Brain microvascular endothelial cell (primary cell): ENCODE measurements around the gene ULK2.

Source experiments
- DNase-seq: peaks from one replicate; pipeline ENCODE4 v3.0.0-alpha.2; 2020
- H3K27ac ChIP-seq: fragments of 250-450 bp; sonication (Bioruptor Pico); 2 replicates; pipeline ENCODE4 v1.5.1; 2020; ENCODE audit warnings: mild to moderate bottlenecking, moderate library complexity
- H3K27me3 ChIP-seq: fragments of 250-450 bp; sonication (Bioruptor Pico); replicated peaks from 2 replicates; pipeline ENCODE4 v1.5.1; 2020; ENCODE audit warnings: mild to moderate bottlenecking
- H3K36me3 ChIP-seq: fragments of 250-450 bp; sonication (Bioruptor Pico); replicated peaks from 2 replicates; pipeline ENCODE4 v1.5.1; 2020; ENCODE audit warnings: mild to moderate bottlenecking
- H3K4me3 ChIP-seq: 2 replicates; pipeline ENCODE4 v1.5.1; 2011; ENCODE audit warnings: low read depth, mild to moderate bottlenecking, control low read depth, low read length, moderate library complexity
- CTCF ChIP-seq: IDR thresholded peaks from 2 replicates; pipeline ENCODE4 v1.5.1; 2011; ENCODE audit warnings: low read depth, mild to moderate bottlenecking, moderate library complexity, low read length, control low read depth, inconsistent platforms; ENCODE audit errors: missing control alignments
- in situ Hi-C: cut with HindIII; loops from 2 replicates; pipeline ENCODE4 v1.10.0; 2017; ENCODE audit warnings: low sequenced_read_pairs, low pct_ligation_motif_present

Gene ULK2

GRCh38 chr17:19741832-19742457 lies 125.8 kb downstream of the ULK2 start:
- no peak for DNase-seq
- Histone ChIP-seq H3K27ac (no peak overlapping the region), H3K36me3 (no peaks in the 10 kb centered on the region), H3K4me3 (no peak overlapping the region), H3K27me3 (no peaks in the 10 kb centered on the region)
- no peak for TF ChIP-seq CTCF
- in situ Hi-C loops: no loop called here

GRCh38 chr17:19740933-19741332 lies 126.8 kb downstream of the ULK2 start:
- Histone ChIP-seq H3K36me3 (no peaks in the 10 kb centered on the region), H3K27ac (no peak overlapping the region), H3K4me3 (no peak overlapping the region), H3K27me3 (no peaks in the 10 kb centered on the region)
- in situ Hi-C loops: no loop called here
- DNase-seq: no peak
- no peak for TF ChIP-seq CTCF

GRCh38 chr17:19739241-19740201 lies 128.2 kb downstream of the ULK2 start:
- no peak for TF ChIP-seq CTCF
- DNase-seq: no peak
- Histone ChIP-seq H3K27ac (no peak overlapping the region), H3K27me3 (no peaks in the 10 kb centered on the region), H3K36me3 (no peaks in the 10 kb centered on the region), H3K4me3 (no peak overlapping the region)
- in situ Hi-C loops: no loop called here

- in situ Hi-C loops: no loop called here
- TF ChIP-seq CTCF: no peak
- Histone ChIP-seq H3K27me3 (no peaks in the 10 kb centered on the region), H3K36me3 (no peaks in the 10 kb centered on the region), H3K4me3 (no peak overlapping the region), H3K27ac (no peak overlapping the region)
- DNase-seq: no peak
Measured at GRCh38 chr17:19738757-19739156, 129.0 kb downstream of the ULK2 start.

GRCh38 chr17:19738073-19738449 lies 129.7 kb downstream of the ULK2 start:
- no peaks in the 10 kb centered on the region for H3K27me3 ChIP-seq
- H3K27ac ChIP-seq: no peak overlapping the region
- in situ Hi-C loops: no loop called here
- H3K4me3 ChIP-seq: no peak overlapping the region
- no peak for DNase-seq
- H3K36me3 ChIP-seq: no peaks in the 10 kb centered on the region
- no peak for TF ChIP-seq CTCF
